ENCODE measurements around the gene MKRN2OS.

DNA sequence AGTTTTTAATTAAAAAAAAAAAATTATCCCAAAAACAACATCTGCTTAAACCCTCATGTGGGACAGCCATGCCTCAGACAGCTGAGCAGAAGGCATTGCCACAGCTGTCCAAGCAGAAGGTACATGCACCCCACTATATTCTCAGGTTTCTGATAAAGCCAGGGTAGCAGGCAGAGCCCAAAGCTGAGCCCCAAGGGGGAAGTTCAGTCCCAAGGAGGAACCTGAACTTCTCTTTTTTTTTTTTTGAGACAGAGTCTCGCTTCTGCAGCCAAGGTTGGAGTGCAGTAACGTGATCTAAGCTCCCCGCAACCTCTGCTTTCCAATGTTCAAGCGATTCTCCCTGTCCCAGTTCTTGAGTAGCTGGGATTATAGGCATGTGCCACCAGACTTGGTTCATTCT lies 44.8 kb upstream of the MKRN2OS start:
- TF ChIP-seq CTCF (conservative IDR thresholded peaks at IDR 0.05; ENCODE audit: low read depth, low read length), result no peak
- no peak for TF ChIP-seq EZH2 (IDR thresholded peaks at IDR 0.05; ENCODE audit: borderline replicate concordance, low read depth, low read length, poor library complexity, severe bottlenecking)

All from A673 (cell line).